Thoracic aorta (tissue), 2 donors: ENCODE results near the gene SIX1. TPM values are rescaled to one million over a fixed set of nuclear protein-coding genes. Genes with fewer than 3 reads are reported as not detected.

Experiments
- ATAC-seq: fragments of 150-250 bp; one replicate; pipeline ENCODE4 v1.8.0; 2017; ENCODE audit warnings: low read depth; ENCODE audit not compliant: insufficient number of reproducible peaks, low FRiP score
- DNase-seq: peaks from one replicate; pipeline ENCODE4 v3.0.0-alpha.2; 2020; ENCODE audit warnings: low spot score
- H3K27ac ChIP-seq, 2 donors: fragments of 200-600 bp; sonication (generic); 1 replicate in 1 of 2; 2 replicates in 1 of 2; pipeline ENCODE4 v1.5.1; 2016; ENCODE audit warnings: mild to moderate bottlenecking in 2 of 2, moderate library complexity in 2 of 2
- H3K27me3 ChIP-seq: fragments of 200-600 bp; sonication (generic); replicated peaks from 2 replicates; pipeline ENCODE4 v1.6.0; 2016; ENCODE audit warnings: mild to moderate bottlenecking; ENCODE audit not compliant: insufficient read depth
- H3K36me3 ChIP-seq: fragments of 200-600 bp; sonication (generic); one replicate; pipeline ENCODE4 v1.5.1; 2016
- H3K4me1 ChIP-seq, 2 donors: fragments of 200-600 bp; sonication (generic); 1 replicate in 1 of 2; 2 replicates in 1 of 2; pipeline versions ENCODE4 v1.5.1 to v1.6.0; 2016; ENCODE audit warnings: low read depth in 2 of 2, mild to moderate bottlenecking in 1 of 2; ENCODE audit not compliant: control insufficient read depth in 1 of 2
- H3K4me3 ChIP-seq: fragments of 200-600 bp; sonication (generic); 2 replicates; pipeline ENCODE4 v1.5.1; 2016; ENCODE audit warnings: mild to moderate bottlenecking
- H3K9me3 ChIP-seq: fragments of 200-600 bp; sonication (generic); 2 replicates; pipeline ENCODE4 v1.5.1; 2016
- total RNA-seq, 2 donors: library from RNA; depleted of rRNA; stranded (reverse); fragments of >200 nt; gene quantifications; one replicate each; pipeline versions ENCODE4 v1.1.0 to v1.2.3, GENCODE V29; 2016
- TF ChIP-seq, protein P1 (sequence below): fragments of 200-600 bp; sonication (generic); IDR thresholded peaks from one replicate; pipeline ENCODE4 v1.5.1; 2019; ENCODE audit warnings: antibody characterized with exemption

Gene SIX1
- total RNA-seq, 2 donors from 2014 or later = 2.6 to 5.1 TPM

DNA sequence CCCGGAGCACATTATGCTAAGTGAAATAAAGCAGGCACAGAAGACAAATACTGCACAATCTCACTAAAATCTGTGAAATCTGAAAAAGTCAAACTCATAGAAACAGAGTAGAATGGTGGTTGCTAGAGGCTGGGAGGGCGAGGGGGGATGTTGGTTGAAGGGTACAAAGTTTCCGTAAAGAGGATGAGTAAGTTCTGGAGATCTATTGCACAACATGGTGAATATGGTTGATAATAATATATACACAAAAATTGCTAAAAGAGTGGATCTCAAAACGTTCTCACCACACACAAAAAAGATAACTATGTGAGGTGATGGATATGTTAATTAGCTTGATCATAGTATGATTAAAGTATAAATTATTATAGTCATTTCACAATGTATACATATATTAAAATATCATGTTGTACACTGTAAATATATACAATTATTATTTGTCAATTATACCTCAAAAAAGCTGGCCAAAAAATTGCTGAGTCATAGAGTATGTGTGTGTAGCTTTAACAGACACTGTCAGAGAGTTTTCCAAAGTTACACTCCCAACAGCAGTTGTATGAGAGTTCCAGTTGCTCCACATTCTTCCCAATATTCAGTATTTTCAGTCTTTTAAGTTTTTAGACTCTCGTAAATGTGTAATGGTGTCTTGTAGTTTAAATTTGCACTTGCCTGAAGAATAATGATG is 19.3 kb upstream of the SIX1 start:
- no peak for DNase-seq
- no peaks in the 10 kb centered on the region for H3K27me3 ChIP-seq
- no peaks in the 10 kb centered on the region for H3K36me3 ChIP-seq
- TF ChIP-seq, protein P1, sequence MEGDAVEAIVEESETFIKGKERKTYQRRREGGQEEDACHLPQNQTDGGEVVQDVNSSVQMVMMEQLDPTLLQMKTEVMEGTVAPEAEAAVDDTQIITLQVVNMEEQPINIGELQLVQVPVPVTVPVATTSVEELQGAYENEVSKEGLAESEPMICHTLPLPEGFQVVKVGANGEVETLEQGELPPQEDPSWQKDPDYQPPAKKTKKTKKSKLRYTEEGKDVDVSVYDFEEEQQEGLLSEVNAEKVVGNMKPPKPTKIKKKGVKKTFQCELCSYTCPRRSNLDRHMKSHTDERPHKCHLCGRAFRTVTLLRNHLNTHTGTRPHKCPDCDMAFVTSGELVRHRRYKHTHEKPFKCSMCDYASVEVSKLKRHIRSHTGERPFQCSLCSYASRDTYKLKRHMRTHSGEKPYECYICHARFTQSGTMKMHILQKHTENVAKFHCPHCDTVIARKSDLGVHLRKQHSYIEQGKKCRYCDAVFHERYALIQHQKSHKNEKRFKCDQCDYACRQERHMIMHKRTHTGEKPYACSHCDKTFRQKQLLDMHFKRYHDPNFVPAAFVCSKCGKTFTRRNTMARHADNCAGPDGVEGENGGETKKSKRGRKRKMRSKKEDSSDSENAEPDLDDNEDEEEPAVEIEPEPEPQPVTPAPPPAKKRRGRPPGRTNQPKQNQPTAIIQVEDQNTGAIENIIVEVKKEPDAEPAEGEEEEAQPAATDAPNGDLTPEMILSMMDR = no peak
- H3K27ac ChIP-seq = no peak overlapping the region
- ATAC-seq = no peak
- H3K4me1 ChIP-seq = no peaks in the 10 kb centered on the region
- no peak overlapping the region for H3K4me3 ChIP-seq
- no peaks in the 10 kb centered on the region for H3K9me3 ChIP-seq

DNA sequence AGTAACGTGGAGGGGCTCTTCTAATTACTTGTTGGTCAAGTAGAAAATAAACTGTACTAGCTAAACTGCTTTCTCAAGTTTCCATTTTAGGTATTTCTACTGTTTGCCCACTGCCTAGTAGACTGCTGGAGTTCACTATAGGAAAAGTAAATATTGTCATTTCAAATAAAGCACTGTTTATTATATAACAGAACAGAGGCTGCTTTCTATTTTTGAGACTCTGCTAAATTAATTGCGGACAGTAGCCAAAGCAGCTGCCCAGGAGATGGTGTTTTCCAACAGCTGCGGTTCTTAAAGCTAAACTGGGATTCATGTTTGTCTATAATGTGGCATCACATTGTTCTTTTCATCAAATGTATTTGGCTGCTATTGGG is 15.9 kb upstream of the SIX1 start:
- Histone ChIP-seq H3K4me1 (no peaks in the 10 kb centered on the region), H3K27me3 (no peaks in the 10 kb centered on the region), H3K27ac (no peak overlapping the region), H3K4me3 (no peak overlapping the region), H3K9me3 (no peaks in the 10 kb centered on the region), H3K36me3 (no peaks in the 10 kb centered on the region)
- TF ChIP-seq, protein P1 = no peak
- no peak for ATAC-seq
- no peak for DNase-seq

DNA sequence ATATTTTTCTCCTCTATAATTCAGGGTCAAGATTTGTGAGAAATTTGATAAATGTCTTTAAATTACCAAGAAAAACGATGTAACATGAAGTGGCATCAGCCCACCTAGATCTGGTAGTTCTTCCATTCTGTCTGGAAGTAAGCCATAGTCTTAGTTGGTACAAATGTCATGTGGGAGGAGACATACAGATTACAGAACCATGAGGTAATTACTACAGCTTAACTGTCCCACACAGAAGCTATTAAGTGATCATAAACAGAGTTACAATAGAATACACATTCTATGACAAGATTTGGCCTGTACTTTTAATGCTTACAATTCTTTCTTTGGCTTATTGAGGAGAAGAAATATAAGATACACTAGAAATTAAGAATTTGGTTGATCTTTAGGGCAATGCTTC is 13.7 kb upstream of the SIX1 start:
- Histone ChIP-seq H3K27me3 (no peaks in the 10 kb centered on the region), H3K36me3 (no peaks in the 10 kb centered on the region), H3K4me1 (no peaks in the 10 kb centered on the region), H3K9me3 (no peaks in the 10 kb centered on the region), H3K27ac (no peak overlapping the region), H3K4me3 (no peak overlapping the region)
- TF ChIP-seq, protein P1 = no peak
- DNase-seq (no peak), ATAC-seq (no peak)

DNA sequence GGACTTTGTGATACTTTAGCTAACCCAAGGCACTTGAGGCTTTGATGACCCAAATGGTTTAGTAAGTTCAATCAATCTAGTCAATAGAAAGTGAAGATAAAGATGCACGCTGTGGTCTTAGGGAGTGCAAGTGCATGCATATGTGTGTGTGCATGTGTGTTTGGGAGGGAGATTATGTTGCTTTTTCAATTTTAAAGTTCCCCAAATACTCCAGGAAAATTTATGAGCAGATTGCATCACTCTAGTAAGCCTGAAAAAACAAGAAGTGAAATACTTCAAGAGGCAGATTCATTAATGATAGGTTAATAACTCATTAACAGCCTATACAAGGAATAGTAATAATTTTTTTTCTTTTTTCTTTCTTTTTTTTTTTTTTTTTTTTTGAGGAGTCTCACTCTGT is 12.4 kb upstream of the SIX1 start:
- Histone ChIP-seq H3K36me3 (no peaks in the 10 kb centered on the region), H3K27me3 (no peaks in the 10 kb centered on the region), H3K9me3 (no peaks in the 10 kb centered on the region), H3K4me3 (no peak overlapping the region), H3K4me1 (peaks cover 2 to 10% of the 10 kb centered on the region in 2 donors), H3K27ac (no peak overlapping the region)
- ATAC-seq (no peak), DNase-seq (no peak)
- TF ChIP-seq, protein P1 = no peak

DNA sequence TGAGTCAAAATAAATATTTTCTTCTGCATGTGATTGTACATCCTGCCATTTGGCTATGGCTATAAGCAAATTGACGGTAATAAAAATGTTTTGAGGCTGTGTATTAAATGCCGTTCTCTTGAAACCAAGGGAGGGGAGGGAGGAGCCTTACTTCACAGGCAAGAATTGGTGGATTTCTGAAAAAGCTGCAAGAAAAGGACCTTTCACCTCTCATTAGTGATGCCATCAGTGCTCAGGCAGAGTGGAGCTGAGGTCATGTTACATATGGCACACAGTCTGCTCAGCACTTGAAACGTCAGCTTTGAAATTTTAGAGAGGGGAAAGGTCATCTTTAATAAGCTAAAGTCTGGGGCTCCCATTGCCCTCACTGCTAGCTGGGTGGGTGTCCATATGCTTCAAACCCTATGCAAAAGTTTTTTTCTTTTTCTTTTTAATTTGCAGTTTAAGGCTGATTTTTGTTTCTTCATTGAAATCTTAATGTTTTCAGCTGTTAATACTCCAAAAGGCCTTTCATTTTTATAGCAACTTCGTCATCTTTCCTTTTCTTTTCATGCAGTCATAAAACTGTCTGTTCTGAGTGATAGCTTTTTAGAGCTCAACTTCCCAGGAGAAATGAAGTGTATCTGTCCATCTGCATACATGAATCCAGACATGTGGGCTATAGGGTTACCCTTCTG is 9.8 kb upstream of the SIX1 start:
- Histone ChIP-seq H3K36me3 (no peaks in the 10 kb centered on the region), H3K4me3 (no peak overlapping the region), H3K27ac (no peak overlapping the region), H3K4me1 (peaks cover 4 to 14% of the 10 kb centered on the region in 2 donors), H3K27me3 (no peaks in the 10 kb centered on the region), H3K9me3 (no peaks in the 10 kb centered on the region)
- DNase-seq (no peak), ATAC-seq (no peak)
- TF ChIP-seq, protein P1 = no peak
